ENCODE data around the gene FBXL17. TPM values are rescaled to one million over a fixed set of nuclear protein-coding genes. Genes with fewer than 3 reads are reported as not detected.

FBXL17 gene
- total and polyA plus RNA-seq, 2 donors (not counting 1 experiment from before 2014, with no cell fraction given): 7.3 to 40.3 TPM

DNA sequence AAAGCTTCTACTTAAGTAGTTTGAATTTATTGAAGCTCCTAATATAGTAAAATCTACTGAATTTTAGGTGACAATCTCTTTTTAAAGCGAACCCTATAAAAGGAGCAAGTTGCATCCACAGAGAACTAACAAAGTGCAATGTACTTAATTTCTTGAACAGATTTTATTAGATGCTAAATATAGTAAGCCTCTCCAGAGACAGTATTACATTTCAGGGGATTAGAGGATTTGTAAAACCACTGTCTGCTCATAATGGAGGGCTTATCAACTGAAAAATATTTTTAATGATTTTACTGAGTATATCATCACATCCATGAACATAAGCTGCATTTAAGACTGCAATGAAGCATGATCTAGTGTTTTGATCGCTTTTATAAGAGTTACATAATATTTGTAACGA, 481.2 kb downstream of the FBXL17 start:
- no peaks in the 10 kb centered on the region for H3K79me2 ChIP-seq (ENCODE audit: control insufficient read depth, insufficient read depth, low read length)
- TF ChIP-seq, protein P1, sequence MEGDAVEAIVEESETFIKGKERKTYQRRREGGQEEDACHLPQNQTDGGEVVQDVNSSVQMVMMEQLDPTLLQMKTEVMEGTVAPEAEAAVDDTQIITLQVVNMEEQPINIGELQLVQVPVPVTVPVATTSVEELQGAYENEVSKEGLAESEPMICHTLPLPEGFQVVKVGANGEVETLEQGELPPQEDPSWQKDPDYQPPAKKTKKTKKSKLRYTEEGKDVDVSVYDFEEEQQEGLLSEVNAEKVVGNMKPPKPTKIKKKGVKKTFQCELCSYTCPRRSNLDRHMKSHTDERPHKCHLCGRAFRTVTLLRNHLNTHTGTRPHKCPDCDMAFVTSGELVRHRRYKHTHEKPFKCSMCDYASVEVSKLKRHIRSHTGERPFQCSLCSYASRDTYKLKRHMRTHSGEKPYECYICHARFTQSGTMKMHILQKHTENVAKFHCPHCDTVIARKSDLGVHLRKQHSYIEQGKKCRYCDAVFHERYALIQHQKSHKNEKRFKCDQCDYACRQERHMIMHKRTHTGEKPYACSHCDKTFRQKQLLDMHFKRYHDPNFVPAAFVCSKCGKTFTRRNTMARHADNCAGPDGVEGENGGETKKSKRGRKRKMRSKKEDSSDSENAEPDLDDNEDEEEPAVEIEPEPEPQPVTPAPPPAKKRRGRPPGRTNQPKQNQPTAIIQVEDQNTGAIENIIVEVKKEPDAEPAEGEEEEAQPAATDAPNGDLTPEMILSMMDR (IDR thresholded peaks at IDR 0.05): no peak
- TF ChIP-seq EZH2 (IDR thresholded peaks at IDR 0.05; ENCODE audit: borderline replicate concordance, insufficient read depth, low read depth, low read length, poor library complexity, severe bottlenecking): no peak

DNA sequence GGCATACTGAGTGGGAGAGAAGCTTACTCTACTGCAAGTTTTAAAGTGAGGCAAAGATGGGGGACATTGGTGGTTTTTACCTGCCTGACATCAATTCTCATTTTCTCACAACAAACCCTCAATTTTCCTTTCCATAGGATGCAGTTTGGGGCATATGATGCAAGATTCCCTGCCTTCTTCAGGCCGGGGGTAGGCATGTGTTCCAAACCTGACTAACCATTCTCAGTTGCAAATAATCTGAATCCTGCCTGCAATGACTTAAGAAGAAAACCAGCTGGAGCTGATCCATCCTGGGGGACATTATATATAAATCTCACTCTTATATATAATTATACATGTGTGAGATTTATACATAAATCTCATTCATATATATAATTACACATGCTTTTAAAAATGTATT, 487.5 kb downstream of the FBXL17 start:
- H3K9me3 Mint-ChIP-seq (ENCODE audit: insufficient read depth): peaks cover 2% of the 10 kb centered on the region

More for the DNA sequence above, 481.2 kb downstream of the FBXL17 start:
- Histone ChIP-seq H3K9ac (ENCODE audit: low read length) (no peak overlapping the region), H2AFZ (ENCODE audit: insufficient read depth, low read depth, low read length, poor library complexity, severe bottlenecking) (no peak overlapping the region), H3K4me1 (ENCODE audit: control insufficient read depth in 2 of 2, insufficient read depth in 2 of 2, low read length in 2 of 2) (no peaks in the 10 kb centered on the region), H4K20me1 (ENCODE audit: control insufficient read depth, insufficient read depth, low read length, poor library complexity, severe bottlenecking) (no peaks in the 10 kb centered on the region), H3K27ac (ENCODE audit: low read length in 2 of 2) (no peak overlapping the region), H3K36me3 (replicated peaks in 1 of 2; ENCODE audit: control extremely low read depth in 1 of 2, control insufficient read depth in 1 of 2, extremely low read depth in 1 of 2, insufficient read depth in 2 of 2, low read length in 1 of 2) (no peaks in the 10 kb centered on the region), H3K4me2 (replicated peaks; ENCODE audit: low read depth, low read length, poor library complexity, severe bottlenecking) (no peak overlapping the region), H3K4me3 (ENCODE audit: control extremely low read depth in 1 of 5, extremely low read depth in 1 of 5, insufficient read depth in 1 of 5, low read depth in 2 of 5, low read length in 4 of 5) (no peak overlapping the region), H3K27me3 (replicated peaks in 1 of 4; ENCODE audit: control extremely low read depth in 1 of 4, control insufficient read depth in 3 of 4, insufficient read depth in 4 of 4, low read length in 3 of 4) (no peaks in the 10 kb centered on the region), H3K9me3 (ENCODE audit: control extremely low read depth in 1 of 3, control insufficient read depth in 2 of 3, insufficient read depth in 1 of 3, low read length in 2 of 3) (peaks cover 0 to 5% (median 0%) of the 10 kb centered on the region in 3 donors)
- Mint-ChIP-seq H3K9me3 (ENCODE audit: insufficient read depth) (peaks cover 2% of the 10 kb centered on the region), H3K4me1 (no peaks in the 10 kb centered on the region), H3K27me3 (no peaks in the 10 kb centered on the region), H3K27ac (no peak overlapping the region), H3K4me3 (no peak overlapping the region)
- intact Hi-C loops (cut with micrococcal nuclease): no loop called here
- DNase-seq: no peak
- WGBS (ENCODE audit: insufficient coverage): no CpG with 5 or more reads among the region's 3 CpGs
- ATAC-seq (ENCODE audit: low read depth): no peak
- ChIA-PET POLR2A (no interaction called here), CTCF (no interaction called here)

More for the DNA sequence above, 487.5 kb downstream of the FBXL17 start:
- ATAC-seq (ENCODE audit: low read depth): no peak
- no peaks in the 10 kb centered on the region for H3K4me1 Mint-ChIP-seq
- intact Hi-C loops (cut with micrococcal nuclease): no loop called here
- H3K4me2 ChIP-seq (replicated peaks; ENCODE audit: low read depth, low read length, poor library complexity, severe bottlenecking): no peak overlapping the region
- H2AFZ ChIP-seq (ENCODE audit: insufficient read depth, low read depth, low read length, poor library complexity, severe bottlenecking): no peak overlapping the region
- ChIA-PET CTCF (no interaction called here), POLR2A (no interaction called here)
- no peaks in the 10 kb centered on the region for H3K27me3 ChIP-seq (replicated peaks in 1 of 4; ENCODE audit: control extremely low read depth in 1 of 4, control insufficient read depth in 3 of 4, insufficient read depth in 4 of 4, low read length in 3 of 4)
- no peak for DNase-seq
- H3K4me3 ChIP-seq (ENCODE audit: control extremely low read depth in 1 of 5, extremely low read depth in 1 of 5, insufficient read depth in 1 of 5, low read depth in 2 of 5, low read length in 4 of 5): no peak overlapping the region
- no peak overlapping the region for H3K9ac ChIP-seq (ENCODE audit: low read length)
- no peaks in the 10 kb centered on the region for H3K27me3 Mint-ChIP-seq
- no peak overlapping the region for H3K27ac Mint-ChIP-seq
- H3K36me3 ChIP-seq (replicated peaks in 1 of 2; ENCODE audit: control extremely low read depth in 1 of 2, control insufficient read depth in 1 of 2, extremely low read depth in 1 of 2, insufficient read depth in 2 of 2, low read length in 1 of 2): no peaks in the 10 kb centered on the region
- TF ChIP-seq, protein P1 (IDR thresholded peaks at IDR 0.05): no peak
- no peak for TF ChIP-seq EZH2 (IDR thresholded peaks at IDR 0.05; ENCODE audit: borderline replicate concordance, insufficient read depth, low read depth, low read length, poor library complexity, severe bottlenecking)
- no peaks in the 10 kb centered on the region for H4K20me1 ChIP-seq (ENCODE audit: control insufficient read depth, insufficient read depth, low read length, poor library complexity, severe bottlenecking)
- H3K79me2 ChIP-seq (ENCODE audit: control insufficient read depth, insufficient read depth, low read length): no peaks in the 10 kb centered on the region
- H3K9me3 ChIP-seq (ENCODE audit: control extremely low read depth in 1 of 3, control insufficient read depth in 2 of 3, insufficient read depth in 1 of 3, low read length in 2 of 3): peaks cover 0 to 3% (median 0%) of the 10 kb centered on the region in 3 donors
- no peak overlapping the region for H3K27ac ChIP-seq (ENCODE audit: low read length in 2 of 2)
- H3K4me1 ChIP-seq (ENCODE audit: control insufficient read depth in 2 of 2, insufficient read depth in 2 of 2, low read length in 2 of 2): no peaks in the 10 kb centered on the region
- H3K4me3 Mint-ChIP-seq: no peak overlapping the region
- no CpG with 5 or more reads among the region's 1 CpG for WGBS (ENCODE audit: insufficient coverage)
